Measurements from ENCODE around the gene EZR. TPM values are rescaled to one million over a fixed set of nuclear protein-coding genes. Genes with fewer than 3 reads are reported as not detected.
"Not testable (repeated sequence)": the region's sequence is repeated elsewhere in the genome, so short reads cannot be mapped to it uniquely, and the experiment has no call there.

Gene EZR
- total RNA-seq, 6 donors from 2014 or later, result 188 to 810 (median 346) TPM

DNA sequence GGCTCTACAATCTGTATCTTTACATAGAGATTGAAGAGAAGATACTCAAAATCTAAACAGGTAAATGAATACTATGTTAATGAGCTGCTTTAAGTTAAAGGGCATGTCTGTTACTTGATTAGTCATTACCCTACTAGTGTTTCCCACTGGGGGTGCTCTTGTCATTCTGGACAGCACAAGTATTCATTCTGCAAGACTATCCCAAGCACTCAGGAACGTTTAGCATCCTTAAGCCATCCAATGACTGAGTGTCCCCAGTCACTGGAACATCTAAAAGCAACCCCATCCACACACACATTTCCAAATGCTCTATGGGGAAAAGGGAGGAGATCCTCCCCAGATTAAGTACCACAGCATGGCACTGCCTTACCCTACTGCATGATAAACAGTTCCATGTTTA, 25.7 kb downstream of the EZR start:
- H3K27ac ChIP-seq, result no peak overlapping the region
- H3K27me3 ChIP-seq, result no peaks in the 10 kb centered on the region
- peaks cover 0 to 11% (median 2%) of the 10 kb centered on the region in 4 donors for H3K36me3 ChIP-seq
- peaks cover 23 to 69% (median 37%) of the 10 kb centered on the region in 4 donors for H3K4me1 ChIP-seq
- H3K9me3 ChIP-seq, result no peaks in the 10 kb centered on the region
- DNase-seq (peak in 1 of 2 donors; percentile 21), ATAC-seq (ENCODE audit: low FRiP score in 2 of 2) (peak in 1 of 2 donors; percentile 40)
- WGBS, 2 donors, result 17 to 54% methylated on average over 1 of the region's 1 CpG
- H3K4me3 ChIP-seq, result no peak overlapping the region
- TF ChIP-seq POLR2AphosphoS5 (IDR thresholded peaks at IDR 0.05) (no peak), EP300 (IDR thresholded peaks at IDR 0.05) (no peak), POLR2A (IDR thresholded peaks at IDR 0.05) (no peak), CTCF (IDR thresholded peaks at IDR 0.05) (peak in 4 of 6 experiments; percentile 21 to 33 (median 30))

- WGBS, 2 donors, result 83 to 88% methylated on average over 10 of the region's 10 CpGs
- H3K4me1 ChIP-seq, result peaks cover 14 to 60% (median 28%) of the 10 kb centered on the region in 4 donors
- not testable (repeated sequence) for H3K27ac ChIP-seq
Observed at GRCh38 chr6:158792505-158792904, 26.7 kb downstream of the EZR start.

DNA sequence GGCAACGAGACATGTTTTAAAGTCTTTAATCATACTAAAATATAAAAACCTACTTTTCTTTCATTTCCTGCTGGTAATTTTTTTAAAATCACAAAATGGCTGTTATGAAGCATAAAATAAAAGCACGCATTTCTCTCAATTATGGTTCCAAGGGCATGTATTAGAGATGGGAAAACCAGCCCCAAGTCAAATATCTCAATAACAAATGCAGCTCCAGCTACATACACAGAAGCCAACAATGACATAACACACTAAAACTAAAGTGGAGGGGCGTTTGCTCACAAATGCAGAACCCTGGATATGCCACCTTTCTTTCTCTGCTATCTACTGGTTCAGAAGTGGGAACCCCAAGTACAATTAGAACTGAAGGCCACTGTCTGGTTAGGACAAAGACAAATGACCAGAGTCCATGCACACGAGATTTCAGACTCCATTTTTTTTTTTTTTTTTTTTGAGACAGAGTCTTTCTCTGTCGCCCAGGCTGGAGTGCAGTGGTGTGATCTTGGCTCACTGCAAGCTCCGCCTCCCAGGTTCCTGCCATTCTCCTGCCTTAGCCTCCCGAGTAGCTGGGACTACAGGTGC, 27.8 kb downstream of the EZR start:
- Histone ChIP-seq H3K27me3 (no peaks in the 10 kb centered on the region), H3K36me3 (peaks cover 7 to 31% (median 19%) of the 10 kb centered on the region in 4 donors), H3K4me1 (peaks cover 8 to 48% (median 22%) of the 10 kb centered on the region in 4 donors), H3K4me3 (no peak overlapping the region), H3K9me3 (no peaks in the 10 kb centered on the region), H3K27ac (no peak overlapping the region)
- peak in 1 of 2 donors; percentile 20 for DNase-seq
- no peak for ATAC-seq (ENCODE audit: low FRiP score in 2 of 2)
- TF ChIP-seq POLR2A (IDR thresholded peaks at IDR 0.05), result no peak
- WGBS, 2 donors, result 77 to 79% methylated on average over 7 of the region's 7 CpGs

More at GRCh38 chr6:158792505-158792904, 26.7 kb downstream of the EZR start:
- not testable (repeated sequence) for H3K4me3 ChIP-seq; ATAC-seq (ENCODE audit: low FRiP score in 2 of 2); DNase-seq; H3K27me3 ChIP-seq; H3K9me3 ChIP-seq
- H3K36me3 ChIP-seq, result peaks cover 7 to 20% (median 10%) of the 10 kb centered on the region in 4 donors

- WGBS, 2 donors, result 71% methylated on average over 10 to 11 of the region's 11 CpGs
- H3K4me3 ChIP-seq, result no peak overlapping the region
- peak in 1 of 4 donors; percentile 15 for TF ChIP-seq POLR2A (IDR thresholded peaks at IDR 0.05)
- TF ChIP-seq EP300 (IDR thresholded peaks at IDR 0.05), result no peak
- DNase-seq (peak in 1 of 2 donors; percentile 23), ATAC-seq (ENCODE audit: low FRiP score in 2 of 2) (no peak)
- H3K36me3 ChIP-seq, result peaks cover 16 to 49% (median 37%) of the 10 kb centered on the region in 4 donors
- H3K27me3 ChIP-seq, result no peaks in the 10 kb centered on the region
- H3K27ac ChIP-seq, result no peak overlapping the region
- no peaks in the 10 kb centered on the region for H3K9me3 ChIP-seq
- H3K4me1 ChIP-seq, result peaks cover 0 to 38% (median 12%) of the 10 kb centered on the region in 4 donors
Observed at GRCh38 chr6:158789115-158789917, 29.9 kb downstream of the EZR start.

- 78 to 94% methylated on average over 5 to 6 of the region's 6 CpGs for WGBS, 2 donors
- no peak for TF ChIP-seq POLR2A (IDR thresholded peaks at IDR 0.05)
- no peak for TF ChIP-seq CTCF (IDR thresholded peaks at IDR 0.05)
- no peak for TF ChIP-seq EP300 (IDR thresholded peaks at IDR 0.05)
- Histone ChIP-seq H3K27me3 (no peaks in the 10 kb centered on the region), H3K4me3 (no peak overlapping the region), H3K4me1 (peaks cover 0 to 23% (median 10%) of the 10 kb centered on the region in 4 donors), H3K27ac (no peak overlapping the region), H3K9me3 (no peaks in the 10 kb centered on the region), H3K36me3 (peaks cover 34 to 68% (median 57%) of the 10 kb centered on the region in 4 donors)
- DNase-seq (peak; percentile 17 to 39), ATAC-seq (ENCODE audit: low FRiP score in 2 of 2) (no peak)
Observed at GRCh38 chr6:158787395-158787794, 31.8 kb downstream of the EZR start.

GRCh38 chr6:158786645-158787304, 32.4 kb downstream of the EZR start:
- no peak for TF ChIP-seq POLR2A (IDR thresholded peaks at IDR 0.05)
- TF ChIP-seq CTCF (IDR thresholded peaks at IDR 0.05), result no peak
- TF ChIP-seq EP300 (IDR thresholded peaks at IDR 0.05), result no peak
- no peak for TF ChIP-seq POLR2AphosphoS5 (IDR thresholded peaks at IDR 0.05)
- WGBS, 2 donors, result 84 to 86% methylated on average over 6 of the region's 6 CpGs
- Histone ChIP-seq H3K36me3 (peaks cover 39 to 74% (median 63%) of the 10 kb centered on the region in 4 donors), H3K4me1 (peaks cover 0 to 23% (median 13%) of the 10 kb centered on the region in 4 donors), H3K27ac (no peak overlapping the region), H3K4me3 (no peak overlapping the region), H3K9me3 (no peaks in the 10 kb centered on the region), H3K27me3 (no peaks in the 10 kb centered on the region)
- ATAC-seq (ENCODE audit: low FRiP score in 2 of 2), result no peak
- no peak for DNase-seq
